HEK293T (cell line): ENCODE data around the gene CBARP.

ENCODE experiments used
- ARNT ChIP-seq: fragments of 450-650 bp; IDR thresholded peaks from 2 replicates; pipeline ENCODE4 v1.6.1; 2017; ENCODE audit warnings: mild to moderate bottlenecking
- BHLHE40 ChIP-seq: fragments of 450-650 bp; IDR thresholded peaks from 2 replicates; pipeline ENCODE4 v1.6.1; 2016; ENCODE audit warnings: mild to moderate bottlenecking, moderate library complexity, borderline replicate concordance
- FOXA1 ChIP-seq: fragments of 450-650 bp; IDR thresholded peaks from 2 replicates; pipeline ENCODE4 v1.6.1; 2016; ENCODE audit warnings: mild to moderate bottlenecking
- FOXM1 ChIP-seq: fragments of 450-650 bp; IDR thresholded peaks from 2 replicates; pipeline ENCODE4 v1.6.1; 2017; ENCODE audit warnings: mild to moderate bottlenecking, borderline replicate concordance
- LEF1 ChIP-seq: fragments of 450-650 bp; IDR thresholded peaks from 2 replicates; pipeline ENCODE4 v1.6.1; 2017; ENCODE audit warnings: mild to moderate bottlenecking, borderline replicate concordance
- NFRKB ChIP-seq: fragments of 450-650 bp; IDR thresholded peaks from 2 replicates; pipeline ENCODE4 v1.6.1; 2016; ENCODE audit warnings: mild to moderate bottlenecking, moderate library complexity
- SP1 ChIP-seq: fragments of 450-650 bp; IDR thresholded peaks from 2 replicates; pipeline ENCODE4 v1.6.1; 2017
- ZNF384 ChIP-seq: fragments of 450-650 bp; IDR thresholded peaks from 2 replicates; pipeline ENCODE4 v1.6.1; 2016

DNA sequence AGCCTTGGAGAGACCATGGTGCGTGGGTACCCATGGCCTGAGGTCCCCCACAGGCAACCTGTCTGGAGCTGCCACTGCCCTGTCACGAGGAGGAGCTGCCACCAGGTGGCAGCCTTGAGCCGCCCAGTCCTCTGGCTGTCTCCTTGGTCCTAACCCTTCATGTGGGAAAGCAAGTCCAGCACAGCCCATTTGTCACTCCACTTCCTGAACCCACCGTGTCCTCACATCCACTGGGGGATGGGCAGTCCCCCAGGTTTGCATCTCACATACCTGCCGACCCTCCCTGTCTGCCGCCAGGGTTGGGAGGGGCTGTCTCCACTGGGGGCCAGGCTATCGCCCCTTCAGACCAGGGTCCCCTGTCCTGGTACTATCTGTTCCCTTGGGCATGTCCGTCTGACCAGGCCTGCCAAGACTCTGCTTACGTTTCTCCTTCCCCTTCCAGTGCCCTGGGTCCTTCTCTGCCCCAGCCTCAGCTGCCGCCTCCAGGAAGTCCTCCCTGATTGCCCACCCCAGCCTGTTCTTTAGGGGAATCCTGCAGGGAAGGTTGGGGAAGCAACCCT lies 42.1 kb upstream of the CBARP start:
- TF ChIP-seq NFRKB (no peak), BHLHE40 (no peak), ARNT (no peak), FOXA1 (no peak), ZNF384 (no peak), LEF1 (no peak), SP1 (no peak), FOXM1 (no peak)
